HepG2 (cell line): ENCODE data around the gene PMS2. TPM values are rescaled to one million over a fixed set of nuclear protein-coding genes. Genes with fewer than 3 reads are reported as not detected.

ENCODE experiments used
- ATAC-seq: fragments of 200-7000 bp; cut with Tn5 transposase; 3 replicates; pipeline ENCODE4 v1.9.1; 2020; ENCODE audit warnings: mild to moderate bottlenecking, moderate library complexity
- BruUV-seq: library from RNA; stranded (reverse); fragments of 400-500 nt; replicated peaks from 2 replicates; lab custom pipeline; 2021; lab: Mats Ljungman, UMichigan
- CTCF ChIA-PET: fragments of 300-600 bp; formaldehyde crosslinking; extraction: SDS; loops from one replicate; lab custom pipeline; 2021; ENCODE audit warnings: low total read pairs, inconsistent platforms, low intra/inter-chr PET ratio; lab: Yijun Ruan, JAX
- POLR2A ChIA-PET: fragments of 350-600 bp; sonication (Branson Sonifier 250); formaldehyde crosslinking; loops from one replicate; lab custom pipeline; 2020; ENCODE audit warnings: antibody characterized with exemption, inconsistent platforms; lab: Yijun Ruan, JAX
- DNase-seq: peaks from one replicate; pipeline ENCODE4 v3.0.0-alpha.2; 2015; ENCODE audit warnings: low spot score
- FAIRE-seq: peaks from 3 replicates; lab custom pipeline; 2011; peaks lifted over from hg19 to GRCh38; lab: Jason Lieb, UNC
- H2AFZ ChIP-seq: one replicate; pipeline ENCODE4 v1.6.1; 2011; ENCODE audit warnings: low read length, inconsistent platforms
- H3K27ac ChIP-seq: fragments of 300-600 bp; 3 replicates; pipeline ENCODE4 v1.8.0; 2011; ENCODE audit warnings: mixed run types, mild to moderate bottlenecking, mixed read lengths, low read length, inconsistent platforms; ENCODE audit not compliant: insufficient read depth; ENCODE audit errors: extremely low read length
- H3K27me3 ChIP-seq, 2 experiments: fragments of 200-600 bp in 1 of 2; 2 replicates in 1 of 2; 3 replicates in 1 of 2; pipeline versions ENCODE4 v1.6.0 to v1.8.0; 2011; ENCODE audit warnings: low read length in 2 of 2, mild to moderate bottlenecking in 2 of 2, moderate library complexity in 2 of 2, inconsistent platforms in 1 of 2; ENCODE audit not compliant: insufficient read depth in 2 of 2, control insufficient read depth in 1 of 2
- H3K36me3 ChIP-seq, 2 experiments: fragments of 200-600 bp in 1 of 2; replicated peaks in 1 of 2; 2 replicates in 1 of 2; 3 replicates in 1 of 2; pipeline versions ENCODE4 v1.5.1 to v1.8.0; 2011; ENCODE audit warnings: low read length in 2 of 2, inconsistent platforms in 1 of 2; ENCODE audit not compliant: insufficient read depth in 2 of 2, control insufficient read depth in 1 of 2
- H3K4me1 ChIP-seq: 2 replicates; pipeline ENCODE4 v1.5.1; 2012; ENCODE audit warnings: low read length, inconsistent platforms; ENCODE audit not compliant: insufficient read depth
- H3K4me2 ChIP-seq: 2 replicates; pipeline ENCODE4 v1.6.0; 2011; ENCODE audit warnings: low read depth, low read length, inconsistent platforms
- H3K4me3 ChIP-seq, 3 experiments: fragments of 200-600 bp in 1 of 3; sonication (generic), shearing (Covaris generic) in 1 of 3; replicated peaks in 1 of 3; 2 replicates each; pipeline ENCODE4 v1.5.1; 2011 to 2016; ENCODE audit warnings: low read length in 3 of 3, inconsistent platforms in 2 of 3, low read depth in 2 of 3, mild to moderate bottlenecking in 2 of 3, control low read depth in 1 of 3, mixed read lengths in 1 of 3; ENCODE audit not compliant: insufficient read depth in 1 of 3
- H3K79me2 ChIP-seq: one replicate; pipeline ENCODE4 v1.6.1; 2011; ENCODE audit warnings: low read length, inconsistent platforms; ENCODE audit not compliant: insufficient read depth
- H3K9ac ChIP-seq: 2 replicates; pipeline ENCODE4 v1.6.0; 2011; ENCODE audit warnings: mild to moderate bottlenecking, low read depth, low read length, inconsistent platforms; ENCODE audit not compliant: insufficient read depth
- H3K9me3 ChIP-seq: 2 replicates; pipeline ENCODE4 v1.5.1; 2012; ENCODE audit warnings: mild to moderate bottlenecking, low read length
- H4K20me1 ChIP-seq: 2 replicates; pipeline ENCODE4 v1.6.0; 2011; ENCODE audit warnings: inconsistent platforms, mild to moderate bottlenecking, low read length, moderate library complexity; ENCODE audit not compliant: insufficient read depth
- FOSL2 ChIP-seq: sonication (generic); formaldehyde crosslinking; IDR thresholded peaks from 2 replicates; pipeline ENCODE4 v1.4.0; 2020; ENCODE audit warnings: missing genetic modification reagents
- HNRNPH1 ChIP-seq: fragments of 200-400 bp; formaldehyde crosslinking; optimal IDR thresholded peaks from 2 replicates; pipeline ENCODE3; 2017; ENCODE audit warnings: mild to moderate bottlenecking, low read depth, low read length
- NR2F2 ChIP-seq: IDR thresholded peaks from 2 replicates; pipeline ENCODE4 v1.6.1; 2012; ENCODE audit warnings: low read depth, inconsistent platforms, borderline replicate concordance
- RBM22 ChIP-seq: fragments of 200-400 bp; formaldehyde crosslinking; optimal IDR thresholded peaks from 2 replicates; pipeline ENCODE3; 2017; ENCODE audit warnings: mild to moderate bottlenecking, low read length, moderate library complexity
- ZNF234 ChIP-seq: sonication (generic); formaldehyde crosslinking; conservative IDR thresholded peaks from 2 replicates; pipeline ENCODE4 v1.5.1; 2020; ENCODE audit warnings: mild to moderate bottlenecking, missing genetic modification reagents
- ZNF550 ChIP-seq: sonication (generic); formaldehyde crosslinking; IDR thresholded peaks from 2 replicates; pipeline ENCODE4 v1.4.0; 2020; ENCODE audit warnings: mild to moderate bottlenecking, missing genetic modification reagents, borderline replicate concordance
- ZNF766 ChIP-seq: sonication (generic); formaldehyde crosslinking; IDR thresholded peaks from 2 replicates; pipeline ENCODE4 v1.5.0; 2020; ENCODE audit warnings: missing genetic modification reagents, borderline replicate concordance
- ZNF841 ChIP-seq: sonication (generic); formaldehyde crosslinking; IDR thresholded peaks from 2 replicates; pipeline ENCODE4 v1.8.1; 2023; ENCODE audit warnings: missing genetic modification reagents, borderline replicate concordance
- ZXDC ChIP-seq: sonication (generic); formaldehyde crosslinking; IDR thresholded peaks from 2 replicates; pipeline ENCODE4 v1.5.0; 2020; ENCODE audit warnings: mild to moderate bottlenecking, missing genetic modification reagents
- WGBS: methylation state at CpG from one replicate; pipeline ENCODE4 v1.1.6; 2017; ENCODE audit warnings: low lambda C conversion rate; 5-methylcytosine and 5-hydroxymethylcytosine counted together
- in situ Hi-C: cut with HindIII; loops from 2 replicates; pipeline ENCODE4 v1.10.0; 2017; ENCODE audit warnings: low pct_unique_long_range_greater_than_20kb; ENCODE audit not compliant: extremely low pct_ligation_motif_present
- intact Hi-C: fragments of 100-400 bp; cut with micrococcal nuclease; formaldehyde crosslinking; loops from one replicate; pipeline ENCODE4 v1.10.0; 2022; ENCODE audit not compliant: unreplicated experiment
- polyA plus RNA-seq, 8 experiments: library from polyadenylated mRNA; depleted of rRNA in 3 of 8; stranded (reverse) in 7 of 8; unstranded in 1 of 8; fragments of >200 nt; fragmentation: Illumina TruSeq in 4 of 8; extraction: Trizol in 4 of 8; gene quantifications; 2 replicates each; pipeline versions ENCODE4 v1.2.1 to v1.2.3, GENCODE V29; 2011 to 2016; ENCODE audit warnings: low read depth in 4 of 8, missing spikeins in 1 of 8, mixed read lengths in 1 of 8; ENCODE audit not compliant: insufficient read depth in 1 of 8
- total RNA-seq, 5 experiments: library from RNA; depleted of rRNA; stranded (reverse); fragments of >200 nt; fragmentation: Illumina TruSeq; extraction: Trizol; gene quantifications; 2 replicates each; pipeline ENCODE4 v1.2.3, GENCODE V29; 2016; ENCODE audit warnings: low read depth in 1 of 5
- TF ChIP-seq, protein P1 (sequence below): sonication (generic); formaldehyde crosslinking; IDR thresholded peaks from 2 replicates; pipeline ENCODE4 v1.5.0; 2020; ENCODE audit warnings: missing genetic modification reagents
- TF ChIP-seq, protein P2 (sequence below): IDR thresholded peaks from 2 replicates; pipeline ENCODE4 v1.6.1; 2012; ENCODE audit warnings: low read length, improper control_type of control experiment
- TF ChIP-seq, protein P3 (sequence below): sonication (generic); formaldehyde crosslinking; IDR thresholded peaks from 2 replicates; pipeline ENCODE4 v1.4.0; 2020; ENCODE audit warnings: missing genetic modification reagents

The PMS2 gene
- total and polyA plus RNA-seq, 2 of the 13 experiments (the other 11 are each of a cell fraction or from before 2014, with no cell fraction given): 6.3 to 11.4 TPM

- in situ Hi-C loops: no loop called here
- POLR2A ChIA-PET: no interaction called here
These were observed 26.3 kb upstream of the PMS2 start for GRCh38 chr7:6035165-6035564.

GRCh38 chr7:6032641-6033040 is 23.8 kb upstream of the PMS2 start:
- Histone ChIP-seq H3K4me1 (no peaks in the 10 kb centered on the region), H3K79me2 (no peaks in the 10 kb centered on the region), H3K9ac (no peak overlapping the region), H2AFZ (no peak overlapping the region), H4K20me1 (0 out of 2 replicates have a peak, but pooled peaks cover 2% of the 10 kb centered on the region), H3K4me2 (no peak overlapping the region), H3K27ac (no peak overlapping the region), H3K36me3 (peaks cover 26 to 80% of the 10 kb centered on the region in 2 experiments), H3K27me3 (no peaks in the 10 kb centered on the region), H3K9me3 (no peaks in the 10 kb centered on the region), H3K4me3 (no peak overlapping the region)
- FAIRE-seq: no peak
- in situ Hi-C loops: no loop called here
- CTCF ChIA-PET: no interaction called here
- ATAC-seq: no peak
- BruUV-seq: no TSS peak
- DNase-seq: no peak
- WGBS: 96% methylated on average over 7 of the region's 7 CpGs
- intact Hi-C loops: no loop called here
- POLR2A ChIA-PET: no interaction called here
- TF ChIP-seq ZXDC (CRISPR knock-in tag): no peak
- no peak for TF ChIP-seq ZNF550 (CRISPR knock-in tag)
- no peak for TF ChIP-seq NR2F2
- no peak for TF ChIP-seq HNRNPH1
- TF ChIP-seq ZNF766 (CRISPR knock-in tag): no peak
- TF ChIP-seq ZNF234: no peak
- TF ChIP-seq, protein P1, sequence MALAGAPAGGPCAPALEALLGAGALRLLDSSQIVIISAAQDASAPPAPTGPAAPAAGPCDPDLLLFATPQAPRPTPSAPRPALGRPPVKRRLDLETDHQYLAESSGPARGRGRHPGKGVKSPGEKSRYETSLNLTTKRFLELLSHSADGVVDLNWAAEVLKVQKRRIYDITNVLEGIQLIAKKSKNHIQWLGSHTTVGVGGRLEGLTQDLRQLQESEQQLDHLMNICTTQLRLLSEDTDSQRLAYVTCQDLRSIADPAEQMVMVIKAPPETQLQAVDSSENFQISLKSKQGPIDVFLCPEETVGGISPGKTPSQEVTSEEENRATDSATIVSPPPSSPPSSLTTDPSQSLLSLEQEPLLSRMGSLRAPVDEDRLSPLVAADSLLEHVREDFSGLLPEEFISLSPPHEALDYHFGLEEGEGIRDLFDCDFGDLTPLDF (CRISPR knock-in tag): no peak
- TF ChIP-seq, protein P2, sequence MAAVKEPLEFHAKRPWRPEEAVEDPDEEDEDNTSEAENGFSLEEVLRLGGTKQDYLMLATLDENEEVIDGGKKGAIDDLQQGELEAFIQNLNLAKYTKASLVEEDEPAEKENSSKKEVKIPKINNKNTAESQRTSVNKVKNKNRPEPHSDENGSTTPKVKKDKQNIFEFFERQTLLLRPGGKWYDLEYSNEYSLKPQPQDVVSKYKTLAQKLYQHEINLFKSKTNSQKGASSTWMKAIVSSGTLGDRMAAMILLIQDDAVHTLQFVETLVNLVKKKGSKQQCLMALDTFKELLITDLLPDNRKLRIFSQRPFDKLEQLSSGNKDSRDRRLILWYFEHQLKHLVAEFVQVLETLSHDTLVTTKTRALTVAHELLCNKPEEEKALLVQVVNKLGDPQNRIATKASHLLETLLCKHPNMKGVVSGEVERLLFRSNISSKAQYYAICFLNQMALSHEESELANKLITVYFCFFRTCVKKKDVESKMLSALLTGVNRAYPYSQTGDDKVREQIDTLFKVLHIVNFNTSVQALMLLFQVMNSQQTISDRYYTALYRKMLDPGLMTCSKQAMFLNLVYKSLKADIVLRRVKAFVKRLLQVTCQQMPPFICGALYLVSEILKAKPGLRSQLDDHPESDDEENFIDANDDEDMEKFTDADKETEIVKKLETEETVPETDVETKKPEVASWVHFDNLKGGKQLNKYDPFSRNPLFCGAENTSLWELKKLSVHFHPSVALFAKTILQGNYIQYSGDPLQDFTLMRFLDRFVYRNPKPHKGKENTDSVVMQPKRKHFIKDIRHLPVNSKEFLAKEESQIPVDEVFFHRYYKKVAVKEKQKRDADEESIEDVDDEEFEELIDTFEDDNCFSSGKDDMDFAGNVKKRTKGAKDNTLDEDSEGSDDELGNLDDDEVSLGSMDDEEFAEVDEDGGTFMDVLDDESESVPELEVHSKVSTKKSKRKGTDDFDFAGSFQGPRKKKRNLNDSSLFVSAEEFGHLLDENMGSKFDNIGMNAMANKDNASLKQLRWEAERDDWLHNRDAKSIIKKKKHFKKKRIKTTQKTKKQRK: no peak
- TF ChIP-seq, protein P3, sequence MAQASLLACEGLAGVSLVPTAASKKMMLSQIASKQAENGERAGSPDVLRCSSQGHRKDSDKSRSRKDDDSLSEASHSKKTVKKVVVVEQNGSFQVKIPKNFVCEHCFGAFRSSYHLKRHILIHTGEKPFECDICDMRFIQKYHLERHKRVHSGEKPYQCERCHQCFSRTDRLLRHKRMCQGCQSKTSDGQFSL: no peak
- no peak for TF ChIP-seq ZNF841 (CRISPR knock-in tag)

More at GRCh38 chr7:6035165-6035564, 26.3 kb upstream of the PMS2 start:
- CTCF ChIA-PET: no interaction called here
- Histone ChIP-seq H3K27me3 (no peaks in the 10 kb centered on the region), H3K9me3 (no peaks in the 10 kb centered on the region), H3K9ac (no peak overlapping the region), H3K4me2 (no peak overlapping the region), H3K36me3 (peaks cover 29 to 74% of the 10 kb centered on the region in 2 experiments), H3K4me3 (no peak overlapping the region), H3K27ac (no peak overlapping the region), H2AFZ (no peak overlapping the region), H3K4me1 (no peaks in the 10 kb centered on the region), H4K20me1 (0 out of 2 replicates have a peak, but pooled peaks cover 2% of the 10 kb centered on the region), H3K79me2 (no peaks in the 10 kb centered on the region)
- no peak for ATAC-seq
- FAIRE-seq: no peak
- intact Hi-C loops: no loop called here
- no peak for DNase-seq
- 95% methylated on average over 10 of the region's 10 CpGs for WGBS
- TF ChIP-seq FOSL2 (CRISPR knock-in tag) (no peak), RBM22 (peak; percentile 20)
- BruUV-seq: no TSS peak
